Measurements from ENCODE around the gene OR6C76.

DNA sequence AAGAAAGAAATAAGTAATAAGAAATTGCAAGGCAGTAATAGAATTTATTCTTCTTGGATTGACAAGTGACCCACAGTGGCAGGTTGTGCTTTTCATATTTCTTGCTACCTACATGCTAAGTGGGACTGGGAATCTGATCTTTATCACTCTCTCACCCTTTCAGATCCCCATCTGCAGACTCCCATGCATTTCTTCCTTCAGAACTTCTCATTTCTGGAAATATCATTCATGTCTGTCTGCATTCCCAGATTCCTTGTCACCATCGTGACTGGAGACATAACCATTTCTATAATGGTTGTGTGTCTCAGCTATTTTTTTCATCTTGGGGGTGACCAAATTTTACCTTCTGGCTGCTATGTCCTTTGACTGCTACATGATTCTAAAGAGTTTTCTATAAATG lies 29.7 kb upstream of the OR6C76 start:
- TF ChIP-seq, protein P1, sequence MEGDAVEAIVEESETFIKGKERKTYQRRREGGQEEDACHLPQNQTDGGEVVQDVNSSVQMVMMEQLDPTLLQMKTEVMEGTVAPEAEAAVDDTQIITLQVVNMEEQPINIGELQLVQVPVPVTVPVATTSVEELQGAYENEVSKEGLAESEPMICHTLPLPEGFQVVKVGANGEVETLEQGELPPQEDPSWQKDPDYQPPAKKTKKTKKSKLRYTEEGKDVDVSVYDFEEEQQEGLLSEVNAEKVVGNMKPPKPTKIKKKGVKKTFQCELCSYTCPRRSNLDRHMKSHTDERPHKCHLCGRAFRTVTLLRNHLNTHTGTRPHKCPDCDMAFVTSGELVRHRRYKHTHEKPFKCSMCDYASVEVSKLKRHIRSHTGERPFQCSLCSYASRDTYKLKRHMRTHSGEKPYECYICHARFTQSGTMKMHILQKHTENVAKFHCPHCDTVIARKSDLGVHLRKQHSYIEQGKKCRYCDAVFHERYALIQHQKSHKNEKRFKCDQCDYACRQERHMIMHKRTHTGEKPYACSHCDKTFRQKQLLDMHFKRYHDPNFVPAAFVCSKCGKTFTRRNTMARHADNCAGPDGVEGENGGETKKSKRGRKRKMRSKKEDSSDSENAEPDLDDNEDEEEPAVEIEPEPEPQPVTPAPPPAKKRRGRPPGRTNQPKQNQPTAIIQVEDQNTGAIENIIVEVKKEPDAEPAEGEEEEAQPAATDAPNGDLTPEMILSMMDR (IDR thresholded peaks at IDR 0.05), result no peak
- no peak for TF ChIP-seq ZFX (IDR thresholded peaks at IDR 0.05; ENCODE audit: borderline replicate concordance)
